AG09309 (cell line): ENCODE measurements around the gene CALML6.

Experiments used
- DNase-seq: peaks from one replicate; pipeline ENCODE4 v3.0.0-alpha.2; 2010; ENCODE audit warnings: low read depth
- H3K4me3 ChIP-seq: 2 replicates; pipeline ENCODE4 v1.5.1; 2011; ENCODE audit warnings: mild to moderate bottlenecking, low read depth, low read length, moderate library complexity; ENCODE audit not compliant: control insufficient read depth
- TF ChIP-seq, protein P1 (sequence below): IDR thresholded peaks from 2 replicates; pipeline ENCODE4 v1.5.1; 2011; ENCODE audit warnings: mild to moderate bottlenecking, low read depth, low read length, inconsistent platforms; ENCODE audit not compliant: insufficient read depth, control insufficient read depth; ENCODE audit errors: missing control alignments

CALML6 gene

DNA sequence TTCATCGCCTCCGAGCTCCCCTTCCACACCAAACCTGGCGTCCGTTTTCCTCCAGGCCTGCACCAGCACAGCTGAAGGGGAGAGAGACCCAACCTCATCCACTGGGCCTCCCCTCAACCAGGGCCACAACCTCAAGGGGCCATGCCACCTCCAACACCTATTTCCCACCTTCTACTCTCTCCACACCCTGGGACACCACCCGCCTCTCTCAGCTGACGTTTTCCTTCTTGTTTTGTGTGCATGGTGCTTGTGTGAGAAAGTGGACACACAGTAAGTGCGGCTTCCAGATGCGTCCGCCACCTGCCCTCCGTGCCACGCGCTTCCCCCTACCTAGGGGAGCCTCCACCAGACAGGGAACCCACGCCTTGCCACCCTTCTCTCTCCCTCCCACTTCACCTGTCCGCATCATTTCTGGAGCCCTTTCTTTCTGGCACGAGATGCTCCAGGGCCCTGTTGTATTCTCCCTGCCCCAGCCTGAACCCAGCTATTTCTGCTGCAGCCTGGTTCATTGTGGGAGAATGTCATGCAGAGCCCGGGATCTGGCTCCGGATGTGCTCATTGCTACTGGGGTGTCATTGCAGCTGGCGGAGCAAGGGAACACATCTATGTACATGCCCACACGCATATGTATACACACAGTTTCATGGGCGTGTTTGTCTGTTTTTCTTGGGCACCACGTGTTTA is 22.8 kb upstream of the CALML6 start:
- peak overlapping the region; percentile 69 for H3K4me3 ChIP-seq
- TF ChIP-seq, protein P1, sequence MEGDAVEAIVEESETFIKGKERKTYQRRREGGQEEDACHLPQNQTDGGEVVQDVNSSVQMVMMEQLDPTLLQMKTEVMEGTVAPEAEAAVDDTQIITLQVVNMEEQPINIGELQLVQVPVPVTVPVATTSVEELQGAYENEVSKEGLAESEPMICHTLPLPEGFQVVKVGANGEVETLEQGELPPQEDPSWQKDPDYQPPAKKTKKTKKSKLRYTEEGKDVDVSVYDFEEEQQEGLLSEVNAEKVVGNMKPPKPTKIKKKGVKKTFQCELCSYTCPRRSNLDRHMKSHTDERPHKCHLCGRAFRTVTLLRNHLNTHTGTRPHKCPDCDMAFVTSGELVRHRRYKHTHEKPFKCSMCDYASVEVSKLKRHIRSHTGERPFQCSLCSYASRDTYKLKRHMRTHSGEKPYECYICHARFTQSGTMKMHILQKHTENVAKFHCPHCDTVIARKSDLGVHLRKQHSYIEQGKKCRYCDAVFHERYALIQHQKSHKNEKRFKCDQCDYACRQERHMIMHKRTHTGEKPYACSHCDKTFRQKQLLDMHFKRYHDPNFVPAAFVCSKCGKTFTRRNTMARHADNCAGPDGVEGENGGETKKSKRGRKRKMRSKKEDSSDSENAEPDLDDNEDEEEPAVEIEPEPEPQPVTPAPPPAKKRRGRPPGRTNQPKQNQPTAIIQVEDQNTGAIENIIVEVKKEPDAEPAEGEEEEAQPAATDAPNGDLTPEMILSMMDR = no peak
- no peak for DNase-seq

DNA sequence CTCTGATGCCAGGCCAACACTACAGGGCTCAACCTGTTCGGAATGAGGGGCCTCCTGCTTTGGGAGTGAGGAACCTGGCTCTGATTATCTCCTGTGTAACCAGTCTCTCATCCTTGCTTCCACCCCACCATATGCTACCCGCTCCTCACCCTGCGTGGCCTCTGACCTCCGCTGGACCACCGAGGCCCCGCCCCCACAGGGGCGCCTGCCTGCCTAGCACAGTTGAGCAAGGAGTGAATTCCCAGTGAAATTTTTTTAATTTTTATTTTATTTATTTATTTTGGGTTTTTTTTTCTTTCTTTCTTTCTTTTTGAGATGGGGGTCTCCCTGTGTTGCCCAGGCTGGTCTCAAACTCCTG is 22.3 kb upstream of the CALML6 start:
- no peak for DNase-seq
- no peak overlapping the region for H3K4me3 ChIP-seq
- TF ChIP-seq, protein P1 = no peak

DNA sequence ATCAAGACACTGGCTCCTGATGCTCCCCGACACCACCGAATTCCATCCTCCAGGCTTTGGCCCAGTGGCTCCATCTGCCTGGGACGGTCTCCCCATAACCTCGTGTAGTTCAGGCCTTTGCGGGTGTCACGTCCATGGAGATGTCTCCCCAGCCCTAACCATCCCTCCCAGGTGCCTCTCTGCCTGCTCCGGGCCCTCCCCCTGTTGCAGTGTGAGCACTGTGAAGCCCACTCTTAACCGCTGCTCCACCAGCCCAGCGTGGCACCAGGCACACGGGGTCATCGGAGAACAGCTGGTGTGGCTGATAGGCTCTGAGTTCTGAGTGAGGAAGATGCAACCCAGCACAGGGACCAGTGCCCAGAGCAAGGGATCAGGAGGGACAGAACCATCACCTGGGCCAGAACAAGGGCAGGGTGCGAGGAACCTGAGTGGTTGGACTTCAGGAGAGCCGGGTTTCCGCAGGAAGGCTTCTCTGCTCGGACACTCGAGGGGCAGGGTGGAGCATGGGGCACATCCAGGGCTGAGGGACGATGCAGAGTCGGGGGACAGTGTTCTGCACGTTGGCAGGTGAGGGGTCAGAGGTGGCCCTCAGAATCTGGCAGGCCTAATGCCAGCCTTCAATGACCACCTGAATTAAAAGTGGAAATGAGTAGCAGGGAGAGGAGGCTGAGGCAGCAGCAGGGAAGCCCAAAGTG is 21.6 kb upstream of the CALML6 start:
- TF ChIP-seq, protein P1 = no peak
- DNase-seq = no peak
- H3K4me3 ChIP-seq = no peak overlapping the region

DNA sequence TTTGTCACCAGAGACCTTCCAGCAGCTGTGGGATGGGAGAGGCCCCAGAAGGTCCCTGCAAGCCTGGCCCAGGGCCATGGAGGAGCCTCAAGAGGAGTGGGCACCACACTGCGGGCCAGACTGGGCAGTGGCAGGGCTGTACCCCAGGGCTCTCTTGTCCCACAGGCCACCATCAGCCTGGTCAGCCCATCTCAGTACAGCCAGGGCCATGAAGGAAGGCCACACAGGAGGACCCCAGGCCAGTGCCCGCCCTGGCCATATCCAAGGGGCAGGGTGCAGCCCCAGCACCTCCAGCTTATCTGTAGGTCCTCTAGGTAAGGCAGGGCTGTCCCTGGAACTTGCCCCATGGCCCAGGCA is 21.1 kb upstream of the CALML6 start:
- H3K4me3 ChIP-seq = no peak overlapping the region
- DNase-seq = no peak
- TF ChIP-seq, protein P1 = no peak

DNA sequence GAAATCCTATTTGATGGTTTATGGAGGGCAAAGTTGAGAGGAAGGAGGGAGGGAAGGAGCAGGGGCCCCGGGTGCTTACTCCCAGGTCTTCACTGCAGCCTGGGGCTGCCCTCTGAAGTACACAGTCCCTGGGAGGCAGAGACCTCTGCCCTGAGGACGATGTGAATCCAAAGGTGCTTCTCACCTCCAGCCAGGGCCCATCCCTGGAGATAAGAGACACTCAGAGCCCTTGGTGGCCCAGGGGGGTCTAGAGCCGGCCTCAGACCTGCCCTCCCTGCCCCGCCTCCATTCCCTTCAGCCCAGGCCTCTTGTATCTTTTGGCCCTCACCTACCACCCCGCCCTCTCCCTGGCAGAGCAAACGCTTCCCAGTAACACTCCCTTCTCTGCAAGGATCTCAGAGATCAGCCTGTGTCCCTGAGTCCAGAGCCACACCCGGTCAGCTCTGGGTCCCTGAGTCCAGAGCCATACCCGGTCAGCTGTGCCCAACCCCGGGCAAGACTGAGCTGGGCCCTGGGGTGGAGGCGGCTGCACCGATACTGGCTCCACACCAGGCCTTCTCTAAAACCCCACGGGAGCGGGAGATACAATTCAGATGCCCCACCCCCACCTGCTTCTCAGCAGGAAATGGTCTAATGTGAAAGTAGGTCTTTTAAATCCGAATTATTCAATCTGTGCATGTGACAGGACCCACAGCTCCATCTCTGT is 20.6 kb upstream of the CALML6 start:
- DNase-seq = no peak
- TF ChIP-seq, protein P1 = no peak
- H3K4me3 ChIP-seq = no peak overlapping the region

DNA sequence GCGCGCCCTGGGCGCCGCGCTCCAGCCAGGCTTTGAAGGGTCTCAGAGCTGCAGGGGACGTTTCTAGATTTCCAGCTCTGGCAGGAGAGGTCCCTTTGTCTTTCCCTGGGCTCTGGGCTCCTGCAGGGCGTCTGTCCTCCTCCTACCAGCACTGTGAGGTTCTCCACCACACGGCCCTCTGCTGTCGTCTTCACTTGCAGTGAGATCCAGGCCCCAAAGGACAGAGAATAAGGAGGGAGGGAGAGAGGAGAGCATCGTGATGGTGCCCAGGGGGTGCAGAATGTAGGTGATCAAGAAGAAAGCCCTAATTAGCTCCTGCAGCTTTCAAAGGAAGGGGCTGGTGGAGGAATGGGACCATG is 20.0 kb upstream of the CALML6 start:
- no peak overlapping the region for H3K4me3 ChIP-seq
- TF ChIP-seq, protein P1 = no peak
- no peak for DNase-seq
